B cell (primary cell): ENCODE results near the gene C9orf43. TPM values are rescaled to one million over a fixed set of nuclear protein-coding genes. Genes with fewer than 3 reads are reported as not detected.

Source experiments
- ATAC-seq: fragments of 200-7000 bp; cut with Tn5 transposase; one replicate; pipeline ENCODE4 v1.10.0; 2021; ENCODE audit warnings: low read depth, mild to moderate bottlenecking, moderate number of reproducible peaks, moderate library complexity
- CTCF ChIA-PET: fragments of 350-600 bp; sonication (Branson Sonifier 250); formaldehyde crosslinking; loops from one replicate; lab custom pipeline; 2021; ENCODE audit warnings: antibody characterized with exemption, inconsistent platforms; lab: Charles Lee
- POLR2A ChIA-PET: fragments of 350-600 bp; sonication (Branson Sonifier 250); formaldehyde crosslinking; loops from one replicate; lab custom pipeline; 2021; ENCODE audit warnings: antibody characterized with exemption; lab: Charles Lee
- DNase-seq: peaks from one replicate; pipeline ENCODE4 v3.0.0; 2013
- H2AFZ ChIP-seq: 2 replicates; pipeline ENCODE4 v1.6.1; 2012; ENCODE audit warnings: mild to moderate bottlenecking, low read depth, low read length; ENCODE audit not compliant: insufficient read depth, poor library complexity, severe bottlenecking
- H3K27ac ChIP-seq, 2 donors: 1 replicate in 1 of 2; 2 replicates in 1 of 2; pipeline ENCODE4 v1.5.1; 2012 to 2013; ENCODE audit warnings: low read length in 2 of 2, mild to moderate bottlenecking in 2 of 2, moderate library complexity in 1 of 2
- H3K27me3 ChIP-seq, 4 experiments: fragments of 200-600 bp in 1 of 4; sonication (generic) in 1 of 4; replicated peaks in 1 of 4; 1 replicate in 2 of 4; 2 replicates in 2 of 4; pipeline versions ENCODE4 v1.6.1 to v1.7.0; 2013 to 2016; ENCODE audit warnings: low read length in 3 of 4, mild to moderate bottlenecking in 2 of 4, mixed read lengths in 1 of 4, moderate library complexity in 1 of 4; ENCODE audit not compliant: insufficient read depth in 4 of 4, control insufficient read depth in 3 of 4; ENCODE audit errors: control extremely low read depth in 1 of 4
- H3K36me3 ChIP-seq, 2 experiments: replicated peaks in 1 of 2; 1 replicate in 1 of 2; 2 replicates in 1 of 2; pipeline versions ENCODE4 v1.6.1 to v1.7.1; 2013; ENCODE audit warnings: low read length in 1 of 2; ENCODE audit not compliant: insufficient read depth in 2 of 2, control insufficient read depth in 1 of 2; ENCODE audit errors: control extremely low read depth in 1 of 2, extremely low read depth in 1 of 2
- H3K4me1 ChIP-seq, 2 donors: fragments of 200-600 bp in 1 of 2; sonication (generic) in 1 of 2; 1 replicate in 1 of 2; 2 replicates in 1 of 2; pipeline versions ENCODE4 v1.5.1 to v1.6.1; 2013 to 2017; ENCODE audit warnings: low read length in 2 of 2; ENCODE audit not compliant: control insufficient read depth in 2 of 2, insufficient read depth in 2 of 2
- H3K4me2 ChIP-seq: replicated peaks from 2 replicates; pipeline ENCODE3; 2012; ENCODE audit warnings: mild to moderate bottlenecking, low read depth, low read length; ENCODE audit not compliant: poor library complexity, severe bottlenecking
- H3K4me3 ChIP-seq, 5 experiments: fragments of 200-600 bp in 1 of 5; sonication (generic) in 1 of 5; 1 replicate in 3 of 5; 2 replicates in 2 of 5; pipeline versions ENCODE4 v1.5.1 to v1.7.0; 2011 to 2016; ENCODE audit warnings: low read length in 4 of 5, mild to moderate bottlenecking in 4 of 5, low read depth in 2 of 5, control low read depth in 1 of 5, moderate library complexity in 1 of 5; ENCODE audit not compliant: insufficient read depth in 1 of 5; ENCODE audit errors: control extremely low read depth in 1 of 5, extremely low read depth in 1 of 5
- H3K79me2 ChIP-seq: fragments of 200-600 bp; sonication (generic); one replicate; pipeline ENCODE4 v1.6.0; 2016; ENCODE audit warnings: low read length; ENCODE audit not compliant: control insufficient read depth, insufficient read depth
- H3K9ac ChIP-seq: fragments of 200-600 bp; sonication (generic); 2 replicates; pipeline ENCODE4 v1.6.1; 2017; ENCODE audit warnings: mild to moderate bottlenecking, low read length, moderate library complexity
- H3K9me3 ChIP-seq, 3 donors: one replicate each; pipeline versions ENCODE4 v1.6.1 to v1.7.1; 2013; ENCODE audit warnings: low read length in 2 of 3; ENCODE audit not compliant: control insufficient read depth in 2 of 3, insufficient read depth in 1 of 3; ENCODE audit errors: control extremely low read depth in 1 of 3
- H4K20me1 ChIP-seq: 2 replicates; pipeline ENCODE4 v1.6.0; 2012; ENCODE audit warnings: mild to moderate bottlenecking, low read length; ENCODE audit not compliant: insufficient read depth, control insufficient read depth, poor library complexity, severe bottlenecking
- H3K27ac Mint-ChIP-seq: one replicate; pipeline ENCODE4 v1.8.0; 2021; ENCODE audit warnings: mixed read lengths
- H3K27me3 Mint-ChIP-seq: one replicate; pipeline ENCODE4 v1.8.0; 2021; ENCODE audit warnings: mixed read lengths
- H3K4me1 Mint-ChIP-seq: one replicate; pipeline ENCODE4 v1.8.0; 2021; ENCODE audit warnings: mixed read lengths
- H3K4me3 Mint-ChIP-seq: one replicate; pipeline ENCODE4 v1.8.0; 2021; ENCODE audit warnings: mixed read lengths
- H3K9me3 Mint-ChIP-seq: one replicate; pipeline ENCODE4 v1.8.0; 2022; ENCODE audit warnings: mixed read lengths; ENCODE audit not compliant: insufficient read depth
- CTCF ChIP-seq: fragments of 200-600 bp; IDR thresholded peaks from one replicate; pipeline ENCODE4 v1.8.0; 2022; ENCODE audit warnings: antibody characterized with exemption, mild to moderate bottlenecking
- EZH2 ChIP-seq: IDR thresholded peaks from 2 replicates; pipeline ENCODE4 v1.6.1; 2012; ENCODE audit warnings: borderline replicate concordance, low read depth, mild to moderate bottlenecking, moderate library complexity, low read length; ENCODE audit not compliant: insufficient read depth, poor library complexity, severe bottlenecking
- WGBS: methylation state at CpG from one replicate; pipeline ENCODE4 v1.1.5; 2013; ENCODE audit warnings: missing lambda C conversion rate; ENCODE audit not compliant: insufficient coverage; 5-methylcytosine and 5-hydroxymethylcytosine counted together
- intact Hi-C: fragments of 100-400 bp; cut with micrococcal nuclease; formaldehyde crosslinking; loops from one replicate; pipeline ENCODE4 v1.10.0; 2022
- polyA plus RNA-seq: library from polyadenylated mRNA; depleted of rRNA; stranded (reverse); fragments of >200 nt; gene quantifications from 2 replicates; pipeline ENCODE4 v1.2.3, GENCODE V29; 2012
- total RNA-seq, 2 donors: library from RNA; stranded (reverse); fragments of 120-200 nt in 1 of 2; gene quantifications; 1 replicate in 1 of 2; 2 replicates in 1 of 2; pipeline versions ENCODE4 v1.2.3 to v1.2.4, GENCODE V29; 2013 to 2022

The C9orf43 gene
- total and polyA plus RNA-seq, 2 donors (not counting 1 experiment from before 2014, with no cell fraction given): 0.57 to 1.7 TPM

GRCh38 chr9:113471143-113471542, 60.6 kb downstream of the C9orf43 start:
- no peak for ATAC-seq
- TF ChIP-seq EZH2 (no peak), CTCF (no peak)
- DNase-seq: no peak
- Histone ChIP-seq H4K20me1 (no peaks in the 10 kb centered on the region), H3K27me3 (no peaks in the 10 kb centered on the region), H3K9ac (no peak overlapping the region), H3K79me2 (no peaks in the 10 kb centered on the region), H3K9me3 (peaks cover 0 to 1% (median 0%) of the 10 kb centered on the region in 3 donors), H3K4me2 (no peak overlapping the region), H3K4me1 (no peaks in the 10 kb centered on the region), H3K36me3 (no peaks in the 10 kb centered on the region), H3K4me3 (no peak overlapping the region), H3K27ac (no peak overlapping the region), H2AFZ (no peak overlapping the region)
- WGBS: no CpG with 5 or more reads among the region's 1 CpG
- Mint-ChIP-seq H3K27ac (no peak overlapping the region), H3K4me1 (no peaks in the 10 kb centered on the region), H3K9me3 (peaks cover 4% of the 10 kb centered on the region), H3K4me3 (no peak overlapping the region), H3K27me3 (peaks cover 4% of the 10 kb centered on the region)
- ChIA-PET CTCF (interaction anchor here (1.1 kb wide), 1 partner anchor 12 kb away, joined by 3 read pairs; no protein-coding TSS in a partner anchor), POLR2A (no interaction called here)
- intact Hi-C loops: no loop called here

GRCh38 chr9:113471566-113471965, 61.0 kb downstream of the C9orf43 start:
- Histone ChIP-seq H3K36me3 (no peaks in the 10 kb centered on the region), H3K27ac (no peak overlapping the region), H3K27me3 (no peaks in the 10 kb centered on the region), H4K20me1 (no peaks in the 10 kb centered on the region), H3K4me3 (no peak overlapping the region), H3K4me2 (no peak overlapping the region), H3K79me2 (no peaks in the 10 kb centered on the region), H2AFZ (no peak overlapping the region), H3K9ac (no peak overlapping the region), H3K4me1 (no peaks in the 10 kb centered on the region), H3K9me3 (peaks cover 0 to 1% (median 0%) of the 10 kb centered on the region in 3 donors)
- POLR2A ChIA-PET: no interaction called here
- CTCF ChIA-PET: interaction anchor here (1.1 kb wide), 1 partner anchor 13 kb away, joined by 3 read pairs; no protein-coding TSS in a partner anchor
- no peak overlapping the region for H3K4me3 Mint-ChIP-seq
- intact Hi-C loops: no loop called here
- TF ChIP-seq EZH2 (no peak), CTCF (no peak)
- H3K9me3 Mint-ChIP-seq: peaks cover 4% of the 10 kb centered on the region
- peaks cover 4% of the 10 kb centered on the region for H3K27me3 Mint-ChIP-seq
- no peak overlapping the region for H3K27ac Mint-ChIP-seq
- H3K4me1 Mint-ChIP-seq: no peaks in the 10 kb centered on the region
- WGBS: 95% methylated on average over 4 of the region's 6 CpGs
- no peak for DNase-seq
- no peak for ATAC-seq
